Activated CD4-positive, alpha-beta T cell treated with anti-CD3 and anti-CD28 coated beads, Interleukin-2, amount 10 ng/mL, durations not matched to agents 7 days and 5 days (primary cell): ENCODE measurements around the gene APAF1. TPM values are rescaled to one million over a fixed set of nuclear protein-coding genes. Genes with fewer than 3 reads are reported as not detected.

ENCODE experiments used
- CTCF ChIA-PET: fragments of 350-600 bp; sonication (Branson Sonifier 250); formaldehyde crosslinking; loops from one replicate; lab custom pipeline; 2021; ENCODE audit warnings: antibody characterized with exemption; lab: Charles Lee
- POLR2A ChIA-PET: fragments of 350-600 bp; sonication (Branson Sonifier 250); formaldehyde crosslinking; loops from one replicate; lab custom pipeline; 2021; ENCODE audit warnings: antibody characterized with exemption; lab: Charles Lee
- DNase-seq: peaks from one replicate; pipeline ENCODE4 v3.0.0-alpha.2; 2020
- H3K27ac Mint-ChIP-seq: one replicate; pipeline ENCODE4 v1.8.0; 2021; ENCODE audit warnings: mild to moderate bottlenecking, moderate library complexity, mixed read lengths
- H3K27me3 Mint-ChIP-seq: one replicate; pipeline ENCODE4 v1.8.0; 2021; ENCODE audit warnings: mixed read lengths
- H3K36me3 Mint-ChIP-seq: one replicate; pipeline ENCODE4 v1.8.0; 2021; ENCODE audit warnings: low read depth, mixed read lengths
- H3K4me1 Mint-ChIP-seq: one replicate; pipeline ENCODE4 v1.8.0; 2021; ENCODE audit warnings: mixed read lengths
- H3K4me3 Mint-ChIP-seq: one replicate; pipeline ENCODE4 v1.8.0; 2021; ENCODE audit warnings: mild to moderate bottlenecking, moderate library complexity, mixed read lengths
- H3K9me3 Mint-ChIP-seq: one replicate; pipeline ENCODE4 v1.8.0; 2021; ENCODE audit warnings: mixed read lengths
- total RNA-seq, 2 experiments: library from RNA; stranded (reverse); gene quantifications; one replicate each; pipeline ENCODE4 v1.2.3, GENCODE V29; 2021

APAF1 gene
- total RNA-seq, 2 experiments from 2014 or later = 28.3 to 31.5 TPM

- no peaks in the 10 kb centered on the region for H3K4me1 Mint-ChIP-seq
- no peak overlapping the region for H3K27ac Mint-ChIP-seq
- H3K4me3 Mint-ChIP-seq = no peak overlapping the region
- H3K27me3 Mint-ChIP-seq = no peaks in the 10 kb centered on the region
- ChIA-PET CTCF (interaction anchor here (0.9 to 1.2 kb wide), 2 partner anchors 9 to 20 kb away, joined by 3 read pairs; no protein-coding TSS in a partner anchor), POLR2A (no interaction called here)
- no peaks in the 10 kb centered on the region for H3K9me3 Mint-ChIP-seq
- DNase-seq = no peak
- peaks cover 36% of the 10 kb centered on the region for H3K36me3 Mint-ChIP-seq
These were observed 63.9 kb downstream of the APAF1 start for GRCh38 chr12:98709022-98709421.

GRCh38 chr12:98714426-98714825 lies 69.3 kb downstream of the APAF1 start:
- no peak overlapping the region for H3K27ac Mint-ChIP-seq
- DNase-seq = no peak
- H3K9me3 Mint-ChIP-seq = no peaks in the 10 kb centered on the region
- H3K36me3 Mint-ChIP-seq = peaks cover 36% of the 10 kb centered on the region
- no peak overlapping the region for H3K4me3 Mint-ChIP-seq
- no peaks in the 10 kb centered on the region for H3K27me3 Mint-ChIP-seq
- POLR2A ChIA-PET = no interaction called here
- no peaks in the 10 kb centered on the region for H3K4me1 Mint-ChIP-seq
- CTCF ChIA-PET = no interaction called here

DNA sequence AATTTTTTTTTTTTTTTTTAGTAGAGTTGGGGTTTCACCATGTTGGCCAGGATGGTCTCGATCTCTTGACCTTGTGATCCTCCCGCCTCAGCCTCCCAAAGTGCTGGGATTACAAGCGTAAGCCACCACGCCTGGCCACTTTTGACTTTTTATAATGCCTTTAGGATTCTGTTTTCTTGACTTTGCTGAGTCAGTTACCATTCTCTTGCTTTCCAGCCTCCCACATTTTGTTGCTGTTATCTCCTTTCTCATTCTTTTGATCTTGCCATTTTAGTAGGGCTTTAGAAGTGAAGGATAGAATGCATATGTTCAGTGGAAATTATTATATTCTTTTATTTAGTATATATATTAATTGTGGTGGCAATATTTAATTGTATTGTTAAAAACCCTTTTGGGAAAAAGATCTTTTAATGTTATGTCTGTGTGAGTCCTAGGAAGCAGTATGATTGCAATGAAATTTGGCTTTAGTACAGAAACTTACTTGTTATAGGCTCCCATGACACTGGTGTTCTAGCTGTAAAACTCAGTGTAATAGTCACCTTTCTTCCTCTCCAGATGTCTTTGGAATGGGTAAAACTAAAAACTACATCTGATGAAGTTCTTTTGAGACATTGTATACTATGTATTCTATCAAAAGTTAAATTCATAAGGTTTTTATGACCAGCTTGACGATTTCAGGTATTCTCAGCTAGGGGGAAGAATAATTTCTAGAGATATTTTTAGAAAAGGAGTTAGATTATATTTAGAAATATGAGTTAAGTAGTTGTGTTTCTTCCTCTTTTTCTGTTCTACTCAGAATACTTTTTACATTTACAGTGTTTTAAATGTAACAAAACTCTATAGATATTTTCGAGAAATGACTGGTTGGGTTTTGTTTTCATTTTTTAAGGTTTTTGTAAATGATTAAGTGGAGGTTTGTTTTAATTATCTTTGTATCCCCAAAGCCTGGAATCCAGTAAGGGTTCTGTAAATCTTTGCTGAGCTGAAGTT lies 74.7 kb downstream of the APAF1 start:
- CTCF ChIA-PET = interaction anchor here (0.6 to 1.4 kb wide), 2 partner anchors 22 to 83 kb away, joined by 3 to 5 read pairs; no protein-coding TSS in a partner anchor
- no peak for DNase-seq
- no peak overlapping the region for H3K4me3 Mint-ChIP-seq
- POLR2A ChIA-PET = no interaction called here
- H3K9me3 Mint-ChIP-seq = no peaks in the 10 kb centered on the region
- peaks cover 5% of the 10 kb centered on the region for H3K4me1 Mint-ChIP-seq
- H3K27me3 Mint-ChIP-seq = no peaks in the 10 kb centered on the region
- peaks cover 32% of the 10 kb centered on the region for H3K36me3 Mint-ChIP-seq
- no peak overlapping the region for H3K27ac Mint-ChIP-seq

- ChIA-PET POLR2A (no interaction called here), CTCF (interaction anchor here (1.0 to 1.1 kb wide), 2 partner anchors 10 to 22 kb away, joined by 3 to 4 read pairs; no protein-coding TSS in a partner anchor)
- Mint-ChIP-seq H3K27ac (no peak overlapping the region), H3K4me1 (peaks cover 8% of the 10 kb centered on the region), H3K27me3 (no peaks in the 10 kb centered on the region), H3K36me3 (peaks cover 31% of the 10 kb centered on the region), H3K9me3 (no peaks in the 10 kb centered on the region), H3K4me3 (no peak overlapping the region)
- DNase-seq = no peak
These were observed 76.2 kb downstream of the APAF1 start for GRCh38 chr12:98721204-98721702.

DNA sequence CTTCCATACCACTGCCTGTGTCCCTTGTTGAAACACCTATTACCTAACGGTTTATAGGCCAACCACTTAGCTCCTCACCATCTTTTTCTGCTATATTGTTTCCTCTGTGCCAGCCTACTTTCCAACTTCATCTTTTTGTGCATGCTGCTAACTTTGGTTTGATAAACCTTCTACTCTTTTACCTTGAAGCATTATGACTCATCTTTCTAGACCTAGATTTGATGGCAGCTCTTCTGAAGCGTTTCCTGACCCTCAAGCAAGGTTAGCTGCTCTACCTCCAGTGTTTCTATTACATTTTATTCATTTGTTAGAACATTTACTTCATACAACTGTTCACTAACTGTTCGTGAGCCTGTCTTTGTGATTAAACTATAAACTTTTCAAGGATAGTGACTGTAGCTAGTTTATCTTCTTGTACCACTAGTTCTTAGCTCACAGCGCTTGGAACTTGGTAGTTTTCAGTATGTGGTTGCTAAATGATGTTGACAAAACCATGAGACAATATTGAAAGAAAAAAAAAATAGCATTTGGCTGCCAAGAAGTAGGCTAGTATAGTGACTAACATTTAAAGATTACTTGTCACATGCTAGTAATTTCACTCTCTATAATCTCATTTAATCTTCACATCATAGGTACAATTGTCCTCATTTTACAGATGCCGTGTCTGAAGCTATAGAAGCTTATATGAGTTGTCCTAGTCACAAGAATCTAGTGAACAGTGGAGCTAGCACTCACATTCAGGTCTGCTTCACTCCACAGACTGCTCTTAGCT lies 79.5 kb downstream of the APAF1 start:
- Mint-ChIP-seq H3K9me3 (no peaks in the 10 kb centered on the region), H3K4me3 (no peak overlapping the region), H3K27ac (peak overlapping the region; percentile 21), H3K27me3 (no peaks in the 10 kb centered on the region), H3K36me3 (peaks cover 28% of the 10 kb centered on the region), H3K4me1 (peaks cover 8% of the 10 kb centered on the region)
- ChIA-PET CTCF (interaction anchor here (0.8 to 2.1 kb wide), 5 partner anchors 11 to 67 kb away, joined by 3 to 11 read pairs (median 4); no protein-coding TSS in a partner anchor), POLR2A (interaction anchor here (1.0 kb wide), 1 partner anchor 17 kb away, joined by 3 read pairs; no protein-coding TSS in a partner anchor)
- no peak for DNase-seq

DNA sequence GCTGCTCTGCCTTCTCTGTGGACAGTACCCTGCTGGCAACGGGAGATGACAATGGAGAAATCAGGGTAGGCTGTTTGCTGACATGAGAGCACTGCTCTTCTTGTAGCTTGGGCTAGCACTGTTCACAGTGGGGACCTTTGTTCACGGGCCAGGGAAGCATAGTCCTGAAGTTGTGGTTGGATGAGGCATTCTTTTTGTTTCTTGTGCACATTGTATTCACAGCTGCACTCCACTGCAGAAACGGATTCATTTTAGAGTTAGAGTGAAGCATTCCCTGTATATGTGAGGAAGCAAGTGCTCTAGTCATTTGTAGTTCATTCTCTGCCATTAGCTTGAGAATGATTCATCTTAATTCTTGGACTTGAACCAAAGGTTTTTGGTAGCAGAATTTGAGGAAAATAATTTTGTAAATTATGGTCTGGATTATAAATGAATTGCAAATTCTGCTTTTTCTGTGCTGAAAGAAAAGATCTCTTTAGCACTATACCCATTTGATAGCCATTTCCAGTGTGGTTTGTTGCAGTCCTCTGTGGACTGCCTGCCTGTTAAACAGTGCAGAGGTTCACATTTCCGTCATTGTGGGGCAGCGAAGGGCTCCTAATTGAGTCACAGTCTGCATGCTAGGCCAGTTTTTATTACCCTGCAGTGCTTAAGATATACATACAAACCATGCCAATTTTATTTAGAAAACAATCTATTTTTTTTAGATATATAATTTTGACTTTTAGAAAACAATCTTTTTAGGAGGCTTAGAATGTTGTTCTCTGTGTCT lies 80.6 kb downstream of the APAF1 start:
- no peak overlapping the region for H3K4me3 Mint-ChIP-seq
- no peaks in the 10 kb centered on the region for H3K9me3 Mint-ChIP-seq
- peaks cover 35% of the 10 kb centered on the region for H3K36me3 Mint-ChIP-seq
- H3K27me3 Mint-ChIP-seq = no peaks in the 10 kb centered on the region
- H3K27ac Mint-ChIP-seq = no peak overlapping the region
- DNase-seq = peak; percentile 59
- peaks cover 8% of the 10 kb centered on the region for H3K4me1 Mint-ChIP-seq
- CTCF ChIA-PET = interaction anchor here (0.8 to 2.1 kb wide), 4 partner anchors 10 to 68 kb away, joined by 3 to 11 read pairs (median 6); no protein-coding TSS in a partner anchor
- POLR2A ChIA-PET = interaction anchor here (1.0 kb wide), 1 partner anchor 15 kb away, joined by 3 read pairs; no protein-coding TSS in a partner anchor

DNA sequence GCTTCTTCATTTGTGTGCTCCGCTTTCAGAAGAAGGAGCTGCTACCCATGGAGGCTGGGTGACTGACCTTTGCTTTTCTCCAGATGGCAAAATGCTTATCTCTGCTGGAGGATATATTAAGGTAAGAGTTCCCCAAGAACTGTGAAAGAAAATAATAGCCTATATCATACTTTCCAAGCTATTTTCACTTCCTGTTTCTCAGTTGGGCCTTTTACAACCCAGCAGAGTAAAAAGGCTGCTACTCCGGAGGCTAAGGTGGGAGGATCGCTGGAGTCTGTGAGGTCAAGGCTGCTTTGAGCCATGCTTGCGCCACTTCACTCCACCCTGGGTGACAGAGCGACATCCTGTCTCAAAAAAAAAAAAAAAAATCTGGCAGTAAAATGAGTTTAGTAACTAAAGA lies 82.1 kb downstream of the APAF1 start:
- Mint-ChIP-seq H3K9me3 (no peaks in the 10 kb centered on the region), H3K27ac (no peak overlapping the region), H3K36me3 (peaks cover 43% of the 10 kb centered on the region), H3K27me3 (no peaks in the 10 kb centered on the region), H3K4me3 (no peak overlapping the region), H3K4me1 (peaks cover 8% of the 10 kb centered on the region)
- POLR2A ChIA-PET = no interaction called here
- no peak for DNase-seq
- CTCF ChIA-PET = interaction anchor here (0.7 kb wide), 1 partner anchor 30 kb away, joined by 3 read pairs; no protein-coding TSS in a partner anchor

DNA sequence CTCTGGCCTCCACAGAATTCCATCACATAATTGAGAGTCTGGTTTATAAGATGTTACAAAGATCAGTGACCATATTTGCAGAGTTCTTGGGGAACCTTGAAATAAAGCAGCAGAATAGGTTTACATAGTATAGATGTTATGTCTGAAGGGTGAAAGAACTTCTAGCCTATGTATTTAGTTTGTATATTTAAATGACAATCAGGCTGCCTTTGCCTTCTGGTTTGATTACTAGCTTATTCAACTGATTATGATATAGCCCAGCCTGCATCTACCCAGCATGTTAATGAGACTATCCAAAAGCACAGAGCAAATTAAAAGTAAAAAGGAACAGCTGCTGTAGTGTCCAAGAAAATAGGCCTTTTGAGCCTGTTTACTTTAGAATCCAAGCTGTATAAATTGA lies 85.3 kb downstream of the APAF1 start:
- no peaks in the 10 kb centered on the region for H3K9me3 Mint-ChIP-seq
- CTCF ChIA-PET = interaction anchor here (0.7 to 1.8 kb wide), 2 partner anchors 11 to 13 kb away, joined by 3 to 7 read pairs; no protein-coding TSS in a partner anchor
- no peak overlapping the region for H3K4me3 Mint-ChIP-seq
- no peak overlapping the region for H3K27ac Mint-ChIP-seq
- peaks cover 1% of the 10 kb centered on the region for H3K4me1 Mint-ChIP-seq
- peaks cover 44% of the 10 kb centered on the region for H3K36me3 Mint-ChIP-seq
- POLR2A ChIA-PET = interaction anchor here (1.3 kb wide), 1 partner anchor 10 kb away, joined by 4 read pairs; no protein-coding TSS in a partner anchor
- H3K27me3 Mint-ChIP-seq = no peaks in the 10 kb centered on the region
- no peak for DNase-seq

- Mint-ChIP-seq H3K4me3 (no peak overlapping the region), H3K27ac (no peak overlapping the region), H3K27me3 (no peaks in the 10 kb centered on the region), H3K4me1 (no peaks in the 10 kb centered on the region), H3K36me3 (peaks cover 40% of the 10 kb centered on the region), H3K9me3 (no peaks in the 10 kb centered on the region)
- POLR2A ChIA-PET = no interaction called here
- CTCF ChIA-PET = interaction anchor here (1.0 kb wide), 1 partner anchor 15 kb away, joined by 3 read pairs; no protein-coding TSS in a partner anchor
- no peak for DNase-seq
These were observed 88.7 kb downstream of the APAF1 start for GRCh38 chr12:98733667-98734350.

- CTCF ChIA-PET = interaction anchor here (0.8 to 2.9 kb wide), 4 partner anchors 8 to 37 kb away, joined by 3 to 11 read pairs (median 4); no protein-coding TSS in a partner anchor
- DNase-seq = no peak
- Mint-ChIP-seq H3K9me3 (no peaks in the 10 kb centered on the region), H3K36me3 (peaks cover 25% of the 10 kb centered on the region), H3K4me1 (peaks cover 6% of the 10 kb centered on the region), H3K27ac (no peak overlapping the region), H3K4me3 (no peak overlapping the region), H3K27me3 (no peaks in the 10 kb centered on the region)
- POLR2A ChIA-PET = no interaction called here
These were observed 90.7 kb downstream of the APAF1 start for GRCh38 chr12:98735821-98736220.
